ACC112 (cell line): ENCODE measurements around the gene HMCN1.
A peak's percentile ranks its signal among the peaks of the same experiment; 100 is the strongest.

Experiments used
- H2AFZ ChIP-seq: fragments of 200-600 bp; sonication (generic); one replicate; pipeline ENCODE4 v1.6.0; 2017; ENCODE audit warnings: antibody characterized with exemption, low read length; ENCODE audit not compliant: unreplicated experiment
- H3K27ac ChIP-seq: fragments of 200-600 bp; sonication (generic); 2 replicates; pipeline ENCODE4 v1.5.1; 2014; ENCODE audit warnings: low read depth, mild to moderate bottlenecking, antibody characterized with exemption, low read length, moderate library complexity
- H3K27me3 ChIP-seq: fragments of 200-600 bp; sonication (generic); 2 replicates; pipeline ENCODE4 v1.6.1; 2014; ENCODE audit warnings: mild to moderate bottlenecking, antibody characterized with exemption, low read length, moderate library complexity, mixed read lengths; ENCODE audit not compliant: insufficient read depth
- H3K36me3 ChIP-seq: fragments of 200-600 bp; sonication (generic); 2 replicates; pipeline ENCODE4 v1.6.1; 2016; ENCODE audit warnings: mild to moderate bottlenecking, antibody characterized with exemption, low read length, moderate library complexity, mixed read lengths; ENCODE audit not compliant: insufficient read depth
- H3K4me1 ChIP-seq: fragments of 200-600 bp; sonication (generic); one replicate; pipeline ENCODE4 v1.6.1; 2016; ENCODE audit warnings: low read length, mixed read lengths; ENCODE audit not compliant: insufficient read depth, unreplicated experiment, control insufficient read depth
- H3K4me3 ChIP-seq: fragments of 200-600 bp; sonication (generic); 2 replicates; pipeline ENCODE4 v1.5.1; 2014; ENCODE audit warnings: mild to moderate bottlenecking, low read depth, low read length
- H3K79me2 ChIP-seq: fragments of 200-600 bp; sonication (generic); one replicate; pipeline ENCODE4 v1.6.0; 2016; ENCODE audit warnings: low read length; ENCODE audit not compliant: control insufficient read depth, unreplicated experiment, insufficient read depth

Gene HMCN1

DNA sequence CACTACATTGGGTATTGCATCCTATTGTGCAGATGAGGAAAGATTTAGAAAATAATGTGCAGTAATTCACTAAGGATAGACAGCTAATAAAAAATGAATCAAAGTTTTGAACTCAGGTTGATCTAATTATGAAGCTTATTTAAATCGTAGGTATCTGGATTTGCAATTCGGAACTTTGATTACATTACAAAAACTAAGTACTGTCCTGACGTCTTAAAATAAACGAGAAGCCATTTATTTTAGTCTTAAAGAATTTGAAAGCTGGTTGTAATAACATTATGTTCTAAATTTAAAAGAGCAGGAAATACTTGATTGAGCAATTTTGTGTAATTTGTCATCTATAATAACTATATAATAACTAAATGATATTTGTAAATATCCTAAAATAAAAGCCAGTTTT is 404.9 kb downstream of the HMCN1 start:
- no peaks in the 10 kb centered on the region for H3K79me2 ChIP-seq
- peaks cover 18% of the 10 kb centered on the region for H3K4me1 ChIP-seq
- H2AFZ ChIP-seq = no peak overlapping the region
- H3K4me3 ChIP-seq = peak overlapping the region; percentile 24; the same call in 1 of the 2 replicates
- no peaks in the 10 kb centered on the region for H3K36me3 ChIP-seq
- H3K27ac ChIP-seq = peak overlapping the region; percentile 46; the same call in 1 of the 2 replicates
- H3K27me3 ChIP-seq = no peaks in the 10 kb centered on the region

- Histone ChIP-seq H3K4me3 (peak overlapping the region; percentile 23; the same call in 1 of the 2 replicates), H2AFZ (peak overlapping the region; percentile 7), H3K4me1 (peaks cover 18% of the 10 kb centered on the region), H3K79me2 (no peaks in the 10 kb centered on the region), H3K36me3 (no peaks in the 10 kb centered on the region), H3K27ac (peak overlapping the region; percentile 46), H3K27me3 (no peaks in the 10 kb centered on the region)
Observed at GRCh38 chr1:186139701-186140100, 405.5 kb downstream of the HMCN1 start.

DNA sequence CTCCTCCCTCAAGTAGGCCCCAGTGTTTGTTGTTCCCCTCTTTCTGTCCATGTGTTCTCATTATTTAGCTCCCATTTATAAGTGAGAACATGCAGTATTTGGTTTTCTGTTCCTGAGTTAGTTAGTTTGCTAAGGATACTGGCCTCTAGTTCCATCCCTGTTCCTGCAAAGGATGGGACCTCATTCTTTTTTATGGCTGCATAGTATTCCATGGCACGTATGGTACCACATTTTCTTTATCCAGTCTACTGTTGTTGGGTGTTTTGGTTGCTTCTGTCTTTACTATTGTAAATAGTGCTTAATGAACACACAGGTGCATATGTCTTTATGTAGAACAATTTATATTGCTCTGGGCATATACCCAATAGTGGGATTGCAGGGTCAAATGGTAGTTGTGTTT is 408.0 kb downstream of the HMCN1 start:
- Histone ChIP-seq H3K79me2 (no peaks in the 10 kb centered on the region), H3K36me3 (no peaks in the 10 kb centered on the region), H2AFZ (no peak overlapping the region)

GRCh38 chr1:186142916-186143315 is 408.7 kb downstream of the HMCN1 start:
- H3K4me3 ChIP-seq = no peak overlapping the region
- no peaks in the 10 kb centered on the region for H3K36me3 ChIP-seq
- H3K27ac ChIP-seq = no peak overlapping the region
- H2AFZ ChIP-seq = no peak overlapping the region
- no peaks in the 10 kb centered on the region for H3K79me2 ChIP-seq
- no peaks in the 10 kb centered on the region for H3K27me3 ChIP-seq
- H3K4me1 ChIP-seq = peaks cover 21% of the 10 kb centered on the region

More for the DNA sequence above, 408.0 kb downstream of the HMCN1 start:
- Histone ChIP-seq H3K27me3 (no peaks in the 10 kb centered on the region), H3K4me1 (peaks cover 21% of the 10 kb centered on the region), H3K27ac (no peak overlapping the region), H3K4me3 (no peak overlapping the region)

DNA sequence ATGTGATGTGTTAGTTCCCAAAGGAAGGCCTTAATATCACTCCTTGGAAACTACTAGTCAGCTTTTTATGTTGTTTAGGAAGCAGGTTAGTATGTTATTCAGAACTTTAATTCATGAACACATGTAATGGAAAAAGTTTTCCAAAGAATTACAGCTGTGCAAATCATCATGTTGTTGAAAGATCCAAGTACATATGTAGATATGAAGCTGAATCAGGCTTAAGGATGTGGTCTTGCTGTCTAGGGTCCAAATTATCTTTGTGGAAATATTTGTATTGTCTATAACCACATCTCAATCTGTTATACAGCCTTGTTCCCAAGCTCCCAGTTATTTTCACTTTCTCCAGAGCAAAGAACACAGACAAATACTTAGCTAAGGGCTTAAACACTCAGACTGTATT is 409.3 kb downstream of the HMCN1 start:
- peak overlapping the region; percentile 17 for H2AFZ ChIP-seq
- no peak overlapping the region for H3K27ac ChIP-seq
- no peak overlapping the region for H3K4me3 ChIP-seq
- peaks cover 19% of the 10 kb centered on the region for H3K4me1 ChIP-seq
- H3K27me3 ChIP-seq = no peaks in the 10 kb centered on the region
- no peaks in the 10 kb centered on the region for H3K79me2 ChIP-seq
- H3K36me3 ChIP-seq = no peaks in the 10 kb centered on the region

GRCh38 chr1:186144505-186144904 is 410.3 kb downstream of the HMCN1 start:
- Histone ChIP-seq H3K36me3 (no peaks in the 10 kb centered on the region), H3K4me3 (no peak overlapping the region), H3K4me1 (peaks cover 11% of the 10 kb centered on the region), H2AFZ (no peak overlapping the region), H3K79me2 (no peaks in the 10 kb centered on the region), H3K27me3 (no peaks in the 10 kb centered on the region), H3K27ac (no peak overlapping the region)

GRCh38 chr1:186146974-186147373 is 412.8 kb downstream of the HMCN1 start:
- Histone ChIP-seq H3K27ac (no peak overlapping the region), H3K27me3 (no peaks in the 10 kb centered on the region), H3K79me2 (no peaks in the 10 kb centered on the region), H3K4me3 (no peak overlapping the region), H3K4me1 (peaks cover 4% of the 10 kb centered on the region), H3K36me3 (no peaks in the 10 kb centered on the region), H2AFZ (no peak overlapping the region)

GRCh38 chr1:186149591-186149990 is 415.4 kb downstream of the HMCN1 start:
- Histone ChIP-seq H3K4me3 (no peak overlapping the region), H3K36me3 (no peaks in the 10 kb centered on the region), H3K4me1 (peaks cover 20% of the 10 kb centered on the region), H3K27ac (no peak overlapping the region), H3K27me3 (no peaks in the 10 kb centered on the region), H2AFZ (no peak overlapping the region), H3K79me2 (no peaks in the 10 kb centered on the region)

DNA sequence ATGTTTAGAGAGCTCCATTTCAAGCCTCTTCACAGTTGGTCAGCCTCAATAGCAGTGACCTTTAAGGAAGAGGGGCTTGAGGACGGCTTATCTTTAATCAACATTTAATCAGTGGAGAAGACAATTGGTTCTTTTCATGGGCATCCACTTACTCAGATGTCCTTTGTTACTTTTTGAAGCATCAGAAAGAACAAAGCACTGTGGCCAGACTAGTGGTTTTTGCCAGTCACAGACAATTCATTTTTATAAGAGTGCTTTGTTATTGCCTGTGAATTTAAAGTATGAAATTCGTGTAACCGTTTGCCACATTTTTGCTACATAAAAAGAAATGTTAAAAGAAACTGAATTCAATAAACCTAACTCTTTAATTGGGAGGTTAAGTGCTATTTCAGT is 418.0 kb downstream of the HMCN1 start:
- no peak overlapping the region for H2AFZ ChIP-seq
- no peak overlapping the region for H3K27ac ChIP-seq
- no peaks in the 10 kb centered on the region for H3K36me3 ChIP-seq
- H3K27me3 ChIP-seq = no peaks in the 10 kb centered on the region
- peaks cover 26% of the 10 kb centered on the region for H3K4me1 ChIP-seq
- H3K79me2 ChIP-seq = no peaks in the 10 kb centered on the region
- no peak overlapping the region for H3K4me3 ChIP-seq

- H3K79me2 ChIP-seq = no peaks in the 10 kb centered on the region
- no peak overlapping the region for H3K4me3 ChIP-seq
- H3K27ac ChIP-seq = no peak overlapping the region
- H3K27me3 ChIP-seq = no peaks in the 10 kb centered on the region
- no peak overlapping the region for H2AFZ ChIP-seq
- H3K4me1 ChIP-seq = peaks cover 26% of the 10 kb centered on the region
- no peaks in the 10 kb centered on the region for H3K36me3 ChIP-seq
Observed at GRCh38 chr1:186152620-186153239, 418.5 kb downstream of the HMCN1 start.

GRCh38 chr1:186154651-186155050 is 420.5 kb downstream of the HMCN1 start:
- Histone ChIP-seq H3K79me2 (no peaks in the 10 kb centered on the region), H3K4me1 (peaks cover 26% of the 10 kb centered on the region), H3K27me3 (no peaks in the 10 kb centered on the region), H3K36me3 (no peaks in the 10 kb centered on the region), H3K27ac (no peak overlapping the region), H3K4me3 (no peak overlapping the region), H2AFZ (no peak overlapping the region)
